K562 (cell line): Measurements from ENCODE around the gene CD300LG. TPM values are rescaled to one million over a fixed set of nuclear protein-coding genes. Genes with fewer than 3 reads are reported as not detected.
A peak's percentile ranks its signal among the peaks of the same experiment; 100 is the strongest.
"Not testable (repeated sequence)": the region's sequence is repeated elsewhere in the genome, so short reads cannot be mapped to it uniquely, and the experiment has no call there.

Experiments used
- ATAC-seq: fragments of 200-7000 bp; cut with Tn5 transposase; 3 replicates; pipeline ENCODE4 v1.9.1; 2020; ENCODE audit warnings: moderate library complexity
- BruUV-seq: library from RNA; stranded (reverse); fragments of 400-500 nt; replicated peaks from 2 replicates; lab custom pipeline; 2021; lab: Mats Ljungman, UMichigan
- CTCF ChIA-PET: fragments of 300-600 bp; formaldehyde crosslinking; extraction: SDS; loops from one replicate; lab custom pipeline; 2021; ENCODE audit warnings: low intra/inter-chr PET ratio; lab: Yijun Ruan, JAX
- POLR2A ChIA-PET: fragments of 300-600, 350-650 bp; sonication (Branson Sonifier 250); formaldehyde crosslinking; extraction: SDS; loops from one replicate; lab custom pipeline; 2021; ENCODE audit warnings: antibody characterized with exemption, inconsistent platforms; lab: Yijun Ruan, JAX
- DNase-seq, 4 experiments: peaks; one replicate each; pipeline versions ENCODE4 v3.0.0 to v3.0.0-alpha.2; 2011 to 2018; ENCODE audit warnings: low spot score in 3 of 4, mixed read lengths in 3 of 4; ENCODE audit errors: extremely low read depth in 1 of 4
- FAIRE-seq: peaks from 2 replicates; lab custom pipeline; 2011; peaks lifted over from hg19 to GRCh38; lab: Jason Lieb, UNC
- H2AFZ ChIP-seq: 2 replicates; pipeline ENCODE4 v1.6.0; 2011; ENCODE audit warnings: low read depth, low read length, control low read depth, inconsistent platforms
- H3K27ac ChIP-seq: fragments of 200-600 bp; 3 replicates; pipeline ENCODE4 v1.8.0; 2011; ENCODE audit warnings: low read depth, mild to moderate bottlenecking, control low read depth, inconsistent platforms, low read length, moderate library complexity, mixed read lengths; ENCODE audit errors: extremely low read depth
- H3K27me3 ChIP-seq, 2 experiments: fragments of 300-600 bp in 1 of 2; 2 replicates in 1 of 2; 3 replicates in 1 of 2; pipeline versions ENCODE4 v1.6.0 to v1.8.0; 2011; ENCODE audit warnings: inconsistent platforms in 2 of 2, low read length in 2 of 2, mild to moderate bottlenecking in 1 of 2, mixed read lengths in 1 of 2, moderate library complexity in 1 of 2; ENCODE audit not compliant: control insufficient read depth in 2 of 2, insufficient read depth in 2 of 2
- H3K36me3 ChIP-seq: fragments of 300-600 bp; 3 replicates; pipeline ENCODE4 v1.8.0; 2011; ENCODE audit warnings: mild to moderate bottlenecking, low read length, inconsistent platforms; ENCODE audit not compliant: control insufficient read depth, insufficient read depth
- H3K4me1 ChIP-seq, 2 experiments: fragments of 200-600 bp in 1 of 2; replicated peaks in 1 of 2; 2 replicates in 1 of 2; 3 replicates in 1 of 2; pipeline versions ENCODE4 v1.5.1 to v1.8.0; 2011; ENCODE audit warnings: inconsistent platforms in 2 of 2, low read length in 2 of 2, mild to moderate bottlenecking in 1 of 2, mixed read lengths in 1 of 2, moderate library complexity in 1 of 2; ENCODE audit not compliant: control insufficient read depth in 2 of 2, insufficient read depth in 2 of 2
- H3K4me2 ChIP-seq: 2 replicates; pipeline ENCODE4 v1.6.1; 2011; ENCODE audit warnings: low read length, control low read depth, inconsistent platforms, mixed read lengths; ENCODE audit not compliant: insufficient read depth
- H3K4me3 ChIP-seq: fragments of 200-600 bp; sonication (generic), shearing (Covaris generic); 2 replicates; pipeline ENCODE4 v1.5.1; 2016; ENCODE audit warnings: control low read depth, inconsistent platforms
- H3K79me2 ChIP-seq: fragments of 200-600 bp; 3 replicates; pipeline ENCODE4 v1.8.0; 2011; ENCODE audit warnings: low read length, inconsistent platforms; ENCODE audit not compliant: control insufficient read depth, insufficient read depth
- H3K9ac ChIP-seq, 2 experiments: 2 replicates each; pipeline versions ENCODE4 v1.6.0 to v1.6.1; 2011; ENCODE audit warnings: low read depth in 2 of 2, low read length in 2 of 2, control low read depth in 1 of 2, inconsistent platforms in 1 of 2, mild to moderate bottlenecking in 1 of 2, mixed read lengths in 1 of 2; ENCODE audit not compliant: insufficient read depth in 1 of 2
- H3K9me1 ChIP-seq: one replicate; pipeline ENCODE4 v1.6.0; 2011; ENCODE audit warnings: inconsistent platforms, mild to moderate bottlenecking, low read length, moderate library complexity; ENCODE audit not compliant: control insufficient read depth, insufficient read depth
- H3K9me3 ChIP-seq: replicated peaks from 2 replicates; pipeline ENCODE4 v1.5.1; 2011; ENCODE audit warnings: low read depth, low read length, inconsistent platforms; ENCODE audit not compliant: control insufficient read depth, insufficient read depth
- H4K20me1 ChIP-seq: replicated peaks from 2 replicates; pipeline ENCODE4 v1.6.1; 2011; ENCODE audit warnings: low read length, inconsistent platforms, mixed read lengths; ENCODE audit not compliant: control insufficient read depth, insufficient read depth
- FOXA3 ChIP-seq, 2 experiments: fragments of 450-650 bp in 1 of 2; sonication (generic) in 1 of 2; formaldehyde crosslinking; IDR thresholded peaks in 1 of 2; conservative IDR thresholded peaks in 1 of 2; 2 replicates each; pipeline versions ENCODE4 v1.4.0 to v1.8.0; 2020 to 2022; ENCODE audit warnings: mild to moderate bottlenecking in 2 of 2, missing genetic modification reagents in 1 of 2
- FOXK2 ChIP-seq, 2 experiments: fragments of 450-650 bp; IDR thresholded peaks in 1 of 2; conservative IDR thresholded peaks in 1 of 2; 2 replicates each; pipeline ENCODE4 v1.6.1; 2016; ENCODE audit warnings: low read depth in 2 of 2, mild to moderate bottlenecking in 1 of 2
- LEF1 ChIP-seq: fragments of 450-650 bp; IDR thresholded peaks from 2 replicates; pipeline ENCODE4 v1.6.1; 2016; ENCODE audit warnings: mild to moderate bottlenecking
- NFIC ChIP-seq: fragments of 450-650 bp; IDR thresholded peaks from 2 replicates; pipeline ENCODE4 v1.6.1; 2017; ENCODE audit warnings: mild to moderate bottlenecking, inconsistent platforms
- PKNOX1 ChIP-seq: fragments of 450-650 bp; IDR thresholded peaks from 2 replicates; pipeline ENCODE4 v1.6.1; 2016
- SOX6 ChIP-seq: fragments of 450-650 bp; IDR thresholded peaks from 2 replicates; pipeline ENCODE4 v1.6.1; 2014; ENCODE audit warnings: mild to moderate bottlenecking
- TARDBP ChIP-seq: fragments of 450-650 bp; IDR thresholded peaks from 2 replicates; pipeline ENCODE4 v1.6.1; 2016
- ZNF445 ChIP-seq: fragments of 250-450 bp; sonication (Bioruptor Pico); IDR thresholded peaks from 2 replicates; pipeline ENCODE4 v1.4.0; 2020; ENCODE audit warnings: low read depth, mild to moderate bottlenecking, moderate library complexity
- ZSCAN29 ChIP-seq: fragments of 450-650 bp; IDR thresholded peaks from 2 replicates; pipeline ENCODE4 v1.6.1; 2017
- WGBS: fragments of 100-300 bp; shearing (Covaris generic); methylation state at CpG from one replicate; pipeline ENCODE4 v1.1.6; 2016; ENCODE audit warnings: low coverage, mixed read lengths; ENCODE audit not compliant: insufficient coverage; ENCODE audit errors: missing lambda C conversion rate; 5-methylcytosine and 5-hydroxymethylcytosine counted together
- in situ Hi-C: fragments of 300-500 bp; cut with MboI; formaldehyde crosslinking; loops from 4 replicates; pipeline ENCODE4 v1.15.0; 2018; ENCODE audit warnings: inconsistent platforms, mixed read lengths
- intact Hi-C: fragments of 100-400 bp; cut with micrococcal nuclease; formaldehyde crosslinking; loops from 2 replicates; pipeline ENCODE4 v1.14.2; 2022
- polyA plus RNA-seq, 8 experiments: library from polyadenylated mRNA; depleted of rRNA in 4 of 8; stranded (reverse) in 5 of 8; unstranded in 3 of 8; fragments of >200 nt; fragmentation: Nextera tagmentation in 2 of 8; fragmentation: Illumina TruSeq in 1 of 8; extraction: Ambion mirVana in 2 of 8; extraction: Trizol in 1 of 8; gene quantifications; 2 replicates each; pipeline versions ENCODE4 v1.2.1 to v1.2.3, GENCODE V29; 2011 to 2014; ENCODE audit warnings: inconsistent platforms in 1 of 8, missing spikeins in 1 of 8
- total RNA-seq, 7 experiments: library from RNA; depleted of rRNA in 6 of 7; stranded (reverse); fragments of >200 nt in 6 of 7; fragmentation: Illumina TruSeq in 2 of 7; extraction: Trizol in 2 of 7; gene quantifications; 2 replicates each; pipeline versions ENCODE4 v1.2.1 to v1.2.3, GENCODE V29; 2011 to 2021; ENCODE audit warnings: low replicate concordance in 1 of 7

Gene CD300LG
- total and polyA plus RNA-seq, 9 of the 15 experiments (the other 6 are each of a cell fraction or from before 2014, with no cell fraction given): not detected

GRCh38 chr17:43798024-43798423, 49.0 kb upstream of the CD300LG start:
- H3K9me1 ChIP-seq, H3K36me3 ChIP-seq, intact Hi-C loops, H4K20me1 ChIP-seq, H3K27ac ChIP-seq, ATAC-seq, CTCF ChIA-PET, H3K79me2 ChIP-seq, H3K4me1 ChIP-seq, BruUV-seq, H3K27me3 ChIP-seq, FAIRE-seq, H3K4me3 ChIP-seq, H3K9me3 ChIP-seq, in situ Hi-C loops, H3K9ac ChIP-seq: not testable (repeated sequence)
- Histone ChIP-seq H2AFZ (0 out of 2 replicates have a peak overlapping the region, but pooled peaks have one; percentile 28), H3K4me2 (peak overlapping the region; percentile 55; the same call in 1 of the 2 replicates)
- DNase-seq: peak in 1 of 4 experiments; percentile 36
- POLR2A ChIA-PET: interaction anchor here (1.0 kb wide), 1 partner anchor 34 kb away, joined by 3 read pairs; no protein-coding TSS in a partner anchor
- WGBS: 0% methylated on average over 8 of the region's 9 CpGs
- TF ChIP-seq LEF1 (peak; percentile 50; the same call in 1 of the 2 replicates), FOXA3 (CRISPR knock-in tag; conservative IDR thresholded peaks at IDR 0.05 in 1 of 2, IDR thresholded peaks at IDR 0.05 in 1 of 2) (peak; percentile 77 to 94), FOXK2 (conservative IDR thresholded peaks at IDR 0.05 in 1 of 2, IDR thresholded peaks at IDR 0.05 in 1 of 2; ENCODE audit: low read depth in 2 of 2) (peak; percentile 83 to 89), SOX6 (peak; percentile 54; the same call in 1 of the 2 replicates)

- TF ChIP-seq PKNOX1 (no peak), NFIC (no peak), TARDBP (no peak), ZNF445 (CRISPR knock-in tag) (no peak), ZSCAN29 (no peak)
- TF ChIP-seq, all 486 proteins: peak for 0
- Histone ChIP-seq H3K27me3 (peaks cover 0 to 5% of the 10 kb centered on the region in 2 experiments; a peak in 1 of 5 replicates), H3K36me3 (no peaks in the 10 kb centered on the region), H3K79me2 (no peaks in the 10 kb centered on the region), H3K9me3 (no peaks in the 10 kb centered on the region), H3K27ac (no peak overlapping the region), H3K4me3 (no peak overlapping the region), H3K4me1 (no peaks in the 10 kb centered on the region; a peak in 1 of 5 replicates), H2AFZ (no peak overlapping the region), H3K9me1 (no peaks in the 10 kb centered on the region), H4K20me1 (no peaks in the 10 kb centered on the region), H3K4me2 (no peak overlapping the region), H3K9ac (no peak overlapping the region)
- intact Hi-C loops (no loop called here), in situ Hi-C loops (no loop called here)
- POLR2A ChIA-PET: interaction anchor here (1.0 kb wide), 1 partner anchor 10 kb away, joined by 4 read pairs; no protein-coding TSS in a partner anchor
- DNase-seq (no peak), ATAC-seq (no peak), FAIRE-seq (no peak)
- no TSS peak for BruUV-seq
- 27% methylated on average over 2 of the region's 2 CpGs for WGBS
- CTCF ChIA-PET: no interaction called here
Measured at GRCh38 chr17:43799047-43799446, 47.9 kb upstream of the CD300LG start.
